K562 (cell line): ENCODE results near the gene LMAN1L. TPM values are rescaled to one million over a fixed set of nuclear protein-coding genes. Genes with fewer than 3 reads are reported as not detected.

Source experiments
- CHAMP1 ChIP-seq: fragments of 450-650 bp; IDR thresholded peaks from 2 replicates; pipeline ENCODE4 v1.6.1; 2016; ENCODE audit warnings: mild to moderate bottlenecking
- CREB1 ChIP-seq, 2 experiments: sonication (generic) in 1 of 2; formaldehyde crosslinking in 1 of 2; IDR thresholded peaks; 2 replicates each; pipeline versions ENCODE4 v1.6.1 to v1.8.0; 2012 to 2022; ENCODE audit warnings: inconsistent platforms in 1 of 2, mild to moderate bottlenecking in 1 of 2, missing genetic modification reagents in 1 of 2, moderate library complexity in 1 of 2
- FOXP1 ChIP-seq: sonication (generic); formaldehyde crosslinking; IDR thresholded peaks from 2 replicates; pipeline ENCODE4 v1.8.0; 2022; ENCODE audit warnings: mild to moderate bottlenecking, missing genetic modification reagents
- FOXP4 ChIP-seq: sonication (generic); formaldehyde crosslinking; IDR thresholded peaks from 2 replicates; pipeline ENCODE4 v1.8.0; 2022; ENCODE audit warnings: mild to moderate bottlenecking, missing genetic modification reagents, borderline replicate concordance
- JUN ChIP-seq, 2 experiments: sonication (generic) in 1 of 2; formaldehyde crosslinking in 1 of 2; IDR thresholded peaks; 2 replicates each; pipeline versions ENCODE4 v1.6.1 to v1.8.0; 2012 to 2022; ENCODE audit warnings: borderline replicate concordance in 2 of 2, mild to moderate bottlenecking in 2 of 2, improper control_type of control experiment in 1 of 2, low read depth in 1 of 2, low read length in 1 of 2, missing genetic modification reagents in 1 of 2
- KAT2B ChIP-seq: IDR thresholded peaks from one replicate; pipeline ENCODE4 v1.6.1; 2012; ENCODE audit warnings: low read depth, mild to moderate bottlenecking, control low read depth, inconsistent platforms, low read length, moderate library complexity
- KAT7 ChIP-seq: sonication (generic); formaldehyde crosslinking; IDR thresholded peaks from 2 replicates; pipeline ENCODE4 v1.8.0; 2022; ENCODE audit warnings: missing genetic modification reagents, mild to moderate bottlenecking, borderline replicate concordance
- MNT ChIP-seq, 2 experiments: fragments of 450-650 bp; conservative IDR thresholded peaks; 2 replicates each; pipeline ENCODE4 v1.6.1; 2017; ENCODE audit warnings: mild to moderate bottlenecking in 2 of 2, moderate library complexity in 2 of 2
- NR1H2 ChIP-seq: sonication (generic); formaldehyde crosslinking; IDR thresholded peaks from 2 replicates; pipeline ENCODE4 v1.4.0; 2020; ENCODE audit warnings: mild to moderate bottlenecking, missing genetic modification reagents
- SMARCA5 ChIP-seq: fragments of 450-650 bp; IDR thresholded peaks from 2 replicates; pipeline ENCODE4 v1.6.1; 2016
- SUPT5H ChIP-seq: fragments of 450-650 bp; IDR thresholded peaks from 2 replicates; pipeline ENCODE4 v1.6.1; 2016
- ZBTB8A ChIP-seq: fragments of 450-650 bp; IDR thresholded peaks from 2 replicates; pipeline ENCODE4 v1.6.1; 2018; ENCODE audit warnings: mild to moderate bottlenecking, moderate library complexity; ENCODE audit not compliant: partially characterized antibody
- polyA plus RNA-seq, 8 experiments: library from polyadenylated mRNA; depleted of rRNA in 4 of 8; stranded (reverse) in 5 of 8; unstranded in 3 of 8; fragments of >200 nt; fragmentation: Nextera tagmentation in 2 of 8; fragmentation: Illumina TruSeq in 1 of 8; extraction: Ambion mirVana in 2 of 8; extraction: Trizol in 1 of 8; gene quantifications; 2 replicates each; pipeline versions ENCODE4 v1.2.1 to v1.2.3, GENCODE V29; 2011 to 2014; ENCODE audit warnings: inconsistent platforms in 1 of 8, missing spikeins in 1 of 8
- total RNA-seq, 7 experiments: library from RNA; depleted of rRNA in 6 of 7; stranded (reverse); fragments of >200 nt in 6 of 7; fragmentation: Illumina TruSeq in 2 of 7; extraction: Trizol in 2 of 7; gene quantifications; 2 replicates each; pipeline versions ENCODE4 v1.2.1 to v1.2.3, GENCODE V29; 2011 to 2021; ENCODE audit warnings: low replicate concordance in 1 of 7

LMAN1L gene
- total and polyA plus RNA-seq, 9 of the 15 experiments (the other 6 are each of a cell fraction or from before 2014, with no cell fraction given) = not detected

- TF ChIP-seq CHAMP1 = no peak
- no peak for TF ChIP-seq CREB1 (IDR thresholded peaks at IDR 0.05)
- TF ChIP-seq CREB1 (CRISPR knock-in tag; IDR thresholded peaks at IDR 0.05) = no peak
- TF ChIP-seq NR1H2 (CRISPR knock-in tag) = no peak
- no peak for TF ChIP-seq KAT7
- TF ChIP-seq SUPT5H = no peak
- no peak for TF ChIP-seq SMARCA5
- TF ChIP-seq FOXP4 (CRISPR knock-in tag) = no peak
- TF ChIP-seq JUN (IDR thresholded peaks at IDR 0.05; ENCODE audit: borderline replicate concordance, low read depth, low read length) = no peak
- no peak for TF ChIP-seq JUN (CRISPR knock-in tag; IDR thresholded peaks at IDR 0.05; ENCODE audit: borderline replicate concordance)
- TF ChIP-seq FOXP1 (CRISPR knock-in tag) = peak; percentile 10; the same call in 1 of the 2 replicates
- no peak for TF ChIP-seq ZBTB8A
- no peak for TF ChIP-seq MNT (conservative IDR thresholded peaks at IDR 0.05)
- TF ChIP-seq KAT2B = no peak
Measured at GRCh38 chr15:74787251-74788041, 25.2 kb upstream of the LMAN1L start (continued).
